ENCODE data around the gene MAST3. TPM values are rescaled to one million over a fixed set of nuclear protein-coding genes. Genes with fewer than 3 reads are reported as not detected.

MAST3 gene
- total and polyA plus RNA-seq, 2 of the 8 experiments (the other 6 are each of a cell fraction or from before 2014, with no cell fraction given), result 3.4 to 9.0 TPM

GRCh38 chr19:18063463-18063862 lies 34.1 kb upstream of the MAST3 start:
- POLR2A ChIA-PET (ENCODE audit: partially characterized antibody), result interaction anchor here (1.2 kb wide), 1 partner anchor 202 kb away, joined by 3 read pairs; no protein-coding TSS in a partner anchor
- H3K27me3 ChIP-seq (replicated peaks in 1 of 4; ENCODE audit: control insufficient read depth in 3 of 4, extremely low read depth in 1 of 4, insufficient read depth in 3 of 4, low read length in 3 of 4), result no peaks in the 10 kb centered on the region
- H3K79me2 ChIP-seq (ENCODE audit: control insufficient read depth in 1 of 2, insufficient read depth in 2 of 2, low read length in 2 of 2), result no peaks in the 10 kb centered on the region
- peaks cover 2% of the 10 kb centered on the region; the same call in 1 of the 2 replicates for H3K23me2 ChIP-seq (ENCODE audit: low read depth, low read length)
- H3K14ac ChIP-seq (ENCODE audit: insufficient read length), result no peak overlapping the region
- no peak for FAIRE-seq
- H2BK15ac ChIP-seq (ENCODE audit: low read length), result no peak overlapping the region
- H2BK120ac ChIP-seq (replicated peaks; ENCODE audit: low read depth, low read length), result no peak overlapping the region
- H3K4me2 ChIP-seq (ENCODE audit: insufficient read depth in 1 of 2, low read depth in 2 of 2, low read length in 2 of 2), result no peak overlapping the region
- no peak overlapping the region for H4K5ac ChIP-seq (ENCODE audit: insufficient read length, low read depth, low read length)
- H4K8ac ChIP-seq (ENCODE audit: extremely low read depth, insufficient read depth, low read length), result no peak overlapping the region
- H2AK5ac ChIP-seq (ENCODE audit: low read depth, low read length), result no peak overlapping the region
- no peak overlapping the region for H4K91ac ChIP-seq (replicated peaks; ENCODE audit: insufficient read length, low read length)
- no peak overlapping the region for H3K23ac ChIP-seq (ENCODE audit: insufficient read length)
- H3K9ac ChIP-seq (replicated peaks in 1 of 4; ENCODE audit: extremely low read depth in 1 of 4, low read depth in 3 of 4, low read length in 3 of 4), result no peak overlapping the region
- CTCF ChIA-PET (ENCODE audit: partially characterized antibody), result interaction anchor here (0.6 to 3.2 kb wide), 6 partner anchors 11 to 125 kb away, joined by 3 to 14 read pairs (median 4); partner anchors contain the start of genes ARRDC2 and IL12RB1
- no peak overlapping the region for H3K18ac ChIP-seq (ENCODE audit: extremely low read depth, low read length)
- H4K20me1 ChIP-seq (replicated peaks in 1 of 2; ENCODE audit: control insufficient read depth in 1 of 2, insufficient read depth in 2 of 2, low read length in 2 of 2), result no peaks in the 10 kb centered on the region
- WGBS, 2 experiments (ENCODE audit: extremely low coverage in 1 of 2, insufficient coverage in 1 of 2, insufficient read length in 1 of 2, insufficient replicate concordance in 2 of 2, low coverage in 1 of 2, low lambda C conversion rate in 2 of 2, missing lambda C conversion rate in 1 of 2), result 74% methylated on average over 5 of the region's 5 CpGs; no CpG with 5 or more reads in 1 of the 2 experiments
- no peak overlapping the region for H2AFZ ChIP-seq (ENCODE audit: low read length)
- no peak overlapping the region for H2BK20ac ChIP-seq (ENCODE audit: low read length)
- H3K36me3 ChIP-seq (ENCODE audit: control insufficient read depth in 2 of 4, insufficient read depth in 4 of 4, low read length in 3 of 4), result no peaks in the 10 kb centered on the region
- no peak overlapping the region for H3K4me3 ChIP-seq (ENCODE audit: extremely low read depth in 1 of 4, insufficient read depth in 2 of 4, low read depth in 3 of 4, low read length in 4 of 4)
- no peak overlapping the region for H3K4ac ChIP-seq (replicated peaks; ENCODE audit: insufficient read length, low read depth, low read length)
- no peaks in the 10 kb centered on the region for H3K79me1 ChIP-seq (ENCODE audit: low read depth, low read length)
- H3K56ac ChIP-seq (replicated peaks; ENCODE audit: insufficient read length, low read depth, low read length), result no peak overlapping the region
- no peaks in the 10 kb centered on the region for H3K9me3 ChIP-seq (ENCODE audit: insufficient read depth in 2 of 2, low read depth in 1 of 2, low read length in 1 of 2)
- H2BK12ac ChIP-seq (ENCODE audit: low read depth, low read length), result no peak overlapping the region
- H3K27ac ChIP-seq (ENCODE audit: low read depth, low read length), result no peak overlapping the region
- no peak overlapping the region; the same call in 1 of the 2 replicates for H2BK5ac ChIP-seq (ENCODE audit: low read depth, low read length)
- peak in 1 of 2 experiments; percentile 71 for DNase-seq (ENCODE audit: low read depth in 1 of 2, low spot score in 2 of 2)
- H3K4me1 ChIP-seq (replicated peaks in 1 of 4; ENCODE audit: control insufficient read depth in 3 of 4, insufficient read depth in 4 of 4, low read length in 3 of 4), result no peaks in the 10 kb centered on the region
- TF ChIP-seq RFX5 (IDR thresholded peaks at IDR 0.05; ENCODE audit: borderline replicate concordance, low read depth, low read length) (no peak), CTCF (IDR thresholded peaks at IDR 0.05; ENCODE audit: control extremely low read depth in 1 of 3, insufficient read depth in 1 of 3, low read depth in 1 of 3, low read length in 3 of 3) (peak; percentile 43 to 63 (median 51)), RXRA (IDR thresholded peaks at IDR 0.05; ENCODE audit: insufficient read depth, low read depth, low read length) (no peak), CBX8 (IDR thresholded peaks at IDR 0.05; ENCODE audit: borderline replicate concordance, low read depth, low read length) (no peak), KDM1A (IDR thresholded peaks at IDR 0.05; ENCODE audit: borderline replicate concordance, low read length) (peak; percentile 99), CREB1 (IDR thresholded peaks at IDR 0.05) (no peak), TEAD4 (IDR thresholded peaks at IDR 0.05; ENCODE audit: low read depth, low read length) (peak; percentile 64; the same call in 1 of the 2 replicates), GTF2F1 (IDR thresholded peaks at IDR 0.05; ENCODE audit: borderline replicate concordance, low read depth, low read length) (no peak), YY1 (IDR thresholded peaks at IDR 0.05; ENCODE audit: low read depth, low read length) (no peak), POLR2A (IDR thresholded peaks at IDR 0.05; ENCODE audit: control extremely low read depth in 1 of 2, low read depth in 2 of 2, low read length in 2 of 2) (no peak), HDAC2 (IDR thresholded peaks at IDR 0.05; ENCODE audit: borderline replicate concordance in 1 of 2, low read depth in 2 of 2, low read length in 2 of 2) (peak in 1 of 2 experiments; percentile 83; a peak in 1 of 4 replicates), BCL11A (IDR thresholded peaks at IDR 0.05; ENCODE audit: low read depth in 2 of 2, low read length in 2 of 2) (no peak)

All from H1 (cell line).